Posterior vena cava (tissue), 2 donors: Measurements from ENCODE around the gene RNF166. TPM values are rescaled to one million over a fixed set of nuclear protein-coding genes. Genes with fewer than 3 reads are reported as not detected.

Experiments
- DNase-seq: peaks from one replicate; pipeline ENCODE4 v3.0.0-alpha.2; 2020; ENCODE audit warnings: low spot score
- intact Hi-C, 2 donors: fragments of 100-400 bp; cut with DNase I; formaldehyde crosslinking; loops; one replicate each; pipeline versions ENCODE4 v1.14.1 to v1.14.2; 2022 to 2023
- total RNA-seq, 2 donors: library from RNA; stranded (reverse); fragmentation: NEBNext Ultra II Directional; extraction: Animal tissue kit (Norgen Biotek cat#: 25700); gene quantifications; one replicate each; pipeline ENCODE4 v1.2.1, GENCODE V29; 2021
- donor health status: DM: yes; HTN: yes; CAD: no.
- donor health status: DM: yes; HTN: yes; CAD: no.

RNF166 gene
- total RNA-seq, 2 donors from 2014 or later: 16.8 to 19.0 TPM

DNA sequence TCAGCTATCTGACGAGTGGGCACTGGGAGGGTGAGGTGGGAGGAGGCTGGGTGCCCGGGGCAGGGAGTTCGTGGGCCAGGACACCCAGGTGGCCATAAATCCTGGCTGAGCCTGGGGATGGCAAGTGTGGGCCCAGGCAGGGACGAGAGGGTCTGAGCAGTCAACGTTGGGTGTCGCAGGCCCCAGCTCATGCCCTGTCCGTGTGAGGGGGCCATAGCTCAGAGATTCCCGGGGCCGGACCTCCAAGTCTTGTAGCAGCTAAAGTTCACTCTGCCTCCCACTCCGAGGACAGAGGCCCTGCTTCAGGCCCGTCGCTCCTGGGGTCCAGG is 34.5 kb upstream of the RNF166 start:
- DNase-seq: no peak
- intact Hi-C loops: loop anchor here in 1 of 2 donors (2.0 kb wide), 1 partner anchor 24 kb away; no protein-coding TSS in a partner anchor

DNA sequence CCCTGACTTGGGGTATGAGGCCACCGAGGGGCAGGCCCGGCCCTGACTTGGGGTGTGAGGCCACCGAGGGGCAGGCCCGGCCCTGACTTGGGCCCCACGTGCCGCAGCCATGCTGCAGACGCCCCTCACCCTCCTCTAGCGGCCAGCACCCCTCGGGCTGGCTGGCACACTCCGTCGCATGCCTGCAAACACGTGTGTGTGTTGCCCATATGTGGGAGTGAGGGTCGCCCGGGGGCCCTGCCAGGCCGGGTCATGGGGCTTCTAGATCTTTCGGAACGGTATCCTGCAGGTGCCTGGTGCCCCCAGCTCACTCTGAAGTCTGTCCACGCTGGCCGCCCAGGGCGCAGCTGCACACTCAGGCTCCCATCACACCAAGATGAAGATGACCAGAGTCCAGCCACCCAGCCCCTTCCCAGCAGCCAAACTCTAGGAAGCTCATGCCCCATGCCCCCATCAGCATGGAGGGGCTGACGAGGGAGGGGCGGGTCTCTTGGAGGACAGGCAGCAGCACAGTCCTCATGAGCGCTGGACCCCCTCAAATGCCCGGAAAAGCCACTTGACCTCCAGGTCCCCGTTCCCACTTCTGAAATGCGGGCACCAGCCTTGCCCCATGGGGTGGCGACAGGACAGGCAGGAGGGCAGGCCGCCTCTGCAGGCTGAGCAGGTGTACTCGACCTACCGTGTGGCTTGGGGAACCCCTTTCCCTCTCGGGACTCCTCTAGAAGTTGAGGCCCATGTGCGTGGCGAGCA is 33.9 kb upstream of the RNF166 start:
- no peak for DNase-seq
- intact Hi-C loops: loop anchor here (2.0 to 10.0 kb wide), 3 partner anchors 25 to 425 kb away; partner anchors contain the start of gene PIEZO1 (in 1 of the 2)

DNA sequence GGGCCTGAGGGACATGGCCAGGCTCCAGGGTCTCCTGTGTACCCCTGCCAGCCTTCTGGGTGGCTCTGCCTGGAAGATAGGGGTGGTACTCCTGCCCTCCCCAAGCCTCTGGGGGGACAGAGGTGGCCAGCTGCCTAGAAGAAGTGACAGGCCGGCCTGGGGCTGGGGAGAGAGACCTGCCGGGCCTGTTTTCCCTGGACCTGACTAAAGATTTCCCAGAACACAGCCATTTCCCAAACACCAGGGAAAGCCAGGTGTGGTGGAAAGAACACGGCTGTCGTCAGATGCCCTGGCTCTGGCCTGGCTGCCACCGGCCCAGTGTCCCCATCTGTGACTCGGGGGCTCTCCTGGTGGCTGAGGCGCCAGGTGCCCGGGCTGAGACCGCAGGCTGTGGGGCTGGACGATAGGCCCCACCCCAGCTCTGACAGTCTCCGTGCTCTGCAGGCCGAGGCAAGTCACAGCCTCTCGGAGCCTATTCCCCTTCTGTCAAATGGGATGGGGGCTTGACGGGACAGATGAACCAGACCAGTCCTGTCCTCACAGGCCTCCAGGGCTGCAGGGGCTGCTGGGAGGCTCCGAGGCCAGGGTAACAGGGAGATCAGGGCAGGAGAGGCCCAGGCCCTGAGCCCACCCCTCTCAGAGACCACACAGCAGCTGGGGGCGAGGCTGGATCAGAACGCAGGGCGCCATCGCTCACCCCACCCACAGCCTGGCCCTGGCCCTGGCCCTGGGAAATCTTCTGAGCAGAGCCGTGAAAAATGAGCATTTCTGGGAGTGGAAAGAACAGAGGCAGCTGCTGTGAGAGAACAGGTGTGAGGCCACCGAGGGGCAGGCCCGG is 33.1 kb upstream of the RNF166 start:
- intact Hi-C loops: loop anchor here in 1 of 2 donors (2.0 to 10.0 kb wide), 2 partner anchors 45 to 425 kb away; partner anchors contain the start of gene PIEZO1
- DNase-seq: no peak

DNA sequence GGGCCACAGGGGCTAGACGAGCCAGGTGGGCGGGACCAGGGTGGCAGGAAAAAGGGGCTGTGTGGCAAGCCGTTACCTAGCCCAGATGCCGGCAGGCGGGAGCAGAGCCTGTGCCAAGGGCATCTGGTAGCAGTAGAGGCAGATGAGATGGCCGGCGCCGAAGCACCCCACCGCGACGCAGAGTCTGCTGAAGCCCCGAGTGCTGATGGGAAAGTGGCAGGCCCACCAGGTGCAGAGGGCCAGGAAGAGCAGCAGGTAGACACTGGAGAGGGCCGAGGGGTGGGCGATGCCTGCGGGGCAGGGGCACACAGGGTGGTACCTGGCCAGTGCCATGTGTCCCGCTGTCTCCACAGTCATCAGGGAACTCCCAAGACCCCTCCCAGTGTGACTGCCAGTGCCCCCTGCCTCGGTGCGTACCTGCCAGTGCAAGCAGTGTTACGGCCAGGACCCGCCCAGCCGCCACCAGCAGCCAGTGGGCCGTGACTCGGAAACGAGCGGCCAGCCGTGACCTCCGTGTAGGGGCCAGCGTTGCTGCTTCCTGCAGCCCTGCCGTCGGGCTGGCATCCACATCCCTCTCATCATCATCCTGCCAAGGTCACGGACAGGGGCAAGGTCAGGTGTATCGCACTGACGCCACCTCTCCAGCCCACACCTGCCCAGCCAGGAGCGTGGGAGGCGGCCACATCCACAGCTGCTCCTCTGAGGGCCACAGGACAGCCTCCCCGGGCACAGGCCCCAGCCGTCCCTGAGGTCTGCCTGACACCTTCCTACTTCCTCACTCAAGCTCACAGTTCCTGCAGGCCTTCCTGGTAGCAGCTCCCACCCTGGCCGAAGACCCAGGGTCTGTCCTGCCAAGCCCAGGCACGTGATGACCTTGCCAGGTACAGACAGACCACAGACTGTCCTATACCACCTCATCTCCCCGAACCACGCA is 32.2 kb upstream of the RNF166 start:
- intact Hi-C loops: loop anchor here in 1 of 2 donors (2.0 to 10.0 kb wide), 2 partner anchors 46 to 426 kb away; partner anchors contain the start of gene PIEZO1

DNA sequence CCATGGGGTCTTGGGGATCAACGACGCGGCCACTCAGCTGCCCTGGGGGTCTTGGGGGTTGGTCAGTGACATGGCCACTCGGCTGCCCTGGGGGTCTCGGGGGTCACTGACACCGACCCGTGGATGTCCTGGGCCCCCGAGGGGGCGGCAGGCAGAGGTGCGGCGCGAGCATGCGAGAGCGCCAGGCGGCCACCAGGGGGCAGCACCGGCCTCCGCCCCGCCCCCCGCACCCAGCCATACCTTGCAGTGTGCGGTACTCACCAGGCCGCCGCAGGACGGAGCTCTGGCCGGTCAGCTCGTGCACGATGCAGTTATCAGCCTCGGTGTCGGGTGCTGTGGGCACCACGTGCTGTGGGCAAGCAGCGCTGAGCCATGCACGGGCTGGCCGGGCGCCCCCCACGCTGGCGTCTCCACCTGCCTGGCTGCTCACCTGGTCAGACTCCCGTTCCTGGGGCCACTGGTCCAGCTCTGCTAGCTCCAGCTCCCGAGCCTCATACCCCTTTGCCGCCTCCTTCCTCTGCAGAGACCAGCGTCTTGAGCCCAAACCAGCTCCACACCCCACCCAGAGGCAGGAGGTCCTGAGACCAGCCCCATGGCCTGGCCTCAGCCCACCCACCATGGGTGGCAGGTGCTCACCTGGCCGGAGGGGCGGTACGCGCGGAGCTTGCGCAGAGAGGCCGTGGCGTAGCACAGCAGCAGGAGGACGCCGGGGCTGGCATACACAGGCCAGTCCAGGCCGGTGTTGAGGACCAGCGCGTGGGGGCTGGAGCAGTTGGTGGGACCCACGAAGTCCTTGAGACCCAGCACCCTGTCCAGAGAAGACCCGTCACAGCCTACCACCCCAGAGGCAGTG is 31.3 kb upstream of the RNF166 start:
- intact Hi-C loops: loop anchor here (2.0 to 10.0 kb wide), 3 partner anchors 47 to 427 kb away; partner anchors contain the start of gene PIEZO1 (in 1 of the 2)
- DNase-seq: peak; percentile 92

More for the DNA sequence above, 32.2 kb upstream of the RNF166 start:
- no peak for DNase-seq

DNA sequence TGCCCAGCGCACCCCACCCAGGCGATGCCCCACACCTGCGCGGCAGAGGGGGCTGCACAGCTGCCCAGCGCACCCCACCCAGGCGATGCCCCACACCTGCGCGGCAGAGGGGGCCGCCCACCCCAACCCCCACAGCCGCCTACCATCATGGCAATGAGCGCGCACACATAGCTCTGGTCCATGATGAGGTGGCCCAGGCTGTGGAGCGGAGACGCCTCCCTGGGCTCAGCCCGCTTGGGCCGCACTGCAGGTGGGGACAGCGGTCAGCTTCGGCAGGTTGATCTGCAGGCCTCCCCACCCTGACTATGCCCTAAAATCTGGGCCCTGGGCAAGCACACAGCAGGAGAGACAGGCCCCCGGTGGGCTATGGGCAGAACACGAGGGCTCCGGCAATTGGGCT is 30.3 kb upstream of the RNF166 start:
- no peak for DNase-seq
- intact Hi-C loops: loop anchor here (2.0 to 10.0 kb wide), 2 partner anchors 50 to 428 kb away; no protein-coding TSS in a partner anchor

DNA sequence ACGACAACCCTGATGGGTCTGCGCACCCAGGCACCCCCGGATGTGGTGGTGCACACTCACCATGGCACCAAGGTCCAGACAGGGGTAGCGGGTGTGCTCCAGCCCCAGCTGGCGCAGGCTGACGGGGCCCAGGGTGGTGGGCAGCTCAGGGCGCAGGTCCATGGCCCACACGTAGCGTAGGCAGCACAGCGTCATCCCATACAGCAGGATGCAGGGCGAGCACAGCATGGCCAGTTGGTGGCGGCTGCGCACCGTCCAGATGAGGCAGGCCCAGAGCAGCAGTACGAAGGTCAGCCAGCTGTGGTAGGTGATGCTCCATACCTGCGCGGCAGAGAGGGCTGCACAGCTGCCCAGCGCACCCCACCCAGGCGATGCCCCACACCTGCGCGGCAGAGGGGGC is 29.9 kb upstream of the RNF166 start:
- no peak for DNase-seq
- intact Hi-C loops: loop anchor here (2.0 to 10.0 kb wide), 2 partner anchors 51 to 429 kb away; no protein-coding TSS in a partner anchor

DNA sequence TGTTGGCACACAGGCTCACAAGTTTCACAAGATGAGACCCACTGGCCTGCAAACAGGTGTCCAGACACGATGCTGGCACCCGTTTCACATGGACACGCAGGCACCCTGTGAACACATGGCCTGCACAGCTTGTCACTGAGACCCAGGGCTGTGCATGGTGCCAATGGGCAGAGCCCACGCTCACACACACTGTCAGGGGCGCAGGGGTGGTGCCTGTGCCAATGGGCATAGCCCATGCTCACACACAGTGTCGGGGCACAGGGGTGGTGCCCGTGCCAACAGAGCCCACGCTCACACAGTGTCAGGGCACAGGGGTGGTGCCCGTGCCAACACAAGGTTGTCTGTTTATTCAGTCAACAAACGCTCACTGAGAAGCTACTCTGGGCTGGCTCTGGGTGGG is 29.4 kb upstream of the RNF166 start:
- intact Hi-C loops: loop anchor here (2.0 to 10.0 kb wide), 2 partner anchors 51 to 429 kb away; no protein-coding TSS in a partner anchor
- DNase-seq: no peak

DNA sequence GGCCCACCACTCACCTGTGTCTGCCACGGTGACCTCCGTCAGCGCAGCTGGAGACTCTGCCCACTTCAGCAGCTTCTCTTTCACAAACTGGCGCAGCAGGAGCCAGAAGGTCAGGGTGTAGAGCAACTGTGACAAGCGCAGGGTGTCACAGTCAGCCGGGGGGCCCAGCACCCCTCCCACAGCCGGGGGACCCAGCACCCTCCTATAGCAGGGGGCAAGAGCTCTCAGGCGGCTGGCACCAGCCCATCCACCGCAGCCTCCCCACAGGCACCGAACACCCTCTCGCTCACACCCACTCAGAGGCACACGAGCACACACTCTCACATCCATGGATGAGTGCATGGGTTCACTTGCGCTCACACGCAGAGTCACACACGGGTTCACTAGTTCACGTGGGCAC is 28.9 kb upstream of the RNF166 start:
- intact Hi-C loops: loop anchor here in 1 of 2 donors (10.0 kb wide), 1 partner anchor 430 kb away; no protein-coding TSS in a partner anchor
- DNase-seq: no peak

DNA sequence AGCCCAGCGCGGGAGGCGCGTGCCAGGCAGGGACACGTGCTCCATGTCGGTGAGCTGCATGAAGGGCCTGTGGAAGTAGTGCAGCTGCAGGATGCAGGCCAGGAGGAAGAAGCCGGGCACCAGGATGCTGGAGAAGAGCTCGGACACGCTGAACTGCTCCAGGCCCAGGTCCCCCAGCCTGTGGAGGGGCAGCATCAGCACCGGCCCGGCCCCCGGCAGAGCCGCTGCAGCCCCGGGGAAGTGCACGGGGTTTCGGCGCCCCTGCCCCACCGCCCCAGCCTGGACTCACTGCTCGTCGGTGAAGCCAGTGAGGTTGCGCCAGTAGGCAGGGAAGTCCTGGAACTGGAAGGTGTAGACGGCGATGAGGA is 28.1 kb upstream of the RNF166 start:
- no peak for DNase-seq
- intact Hi-C loops: loop anchor here in 1 of 2 donors (10.0 kb wide), 1 partner anchor 430 kb away; no protein-coding TSS in a partner anchor

DNA sequence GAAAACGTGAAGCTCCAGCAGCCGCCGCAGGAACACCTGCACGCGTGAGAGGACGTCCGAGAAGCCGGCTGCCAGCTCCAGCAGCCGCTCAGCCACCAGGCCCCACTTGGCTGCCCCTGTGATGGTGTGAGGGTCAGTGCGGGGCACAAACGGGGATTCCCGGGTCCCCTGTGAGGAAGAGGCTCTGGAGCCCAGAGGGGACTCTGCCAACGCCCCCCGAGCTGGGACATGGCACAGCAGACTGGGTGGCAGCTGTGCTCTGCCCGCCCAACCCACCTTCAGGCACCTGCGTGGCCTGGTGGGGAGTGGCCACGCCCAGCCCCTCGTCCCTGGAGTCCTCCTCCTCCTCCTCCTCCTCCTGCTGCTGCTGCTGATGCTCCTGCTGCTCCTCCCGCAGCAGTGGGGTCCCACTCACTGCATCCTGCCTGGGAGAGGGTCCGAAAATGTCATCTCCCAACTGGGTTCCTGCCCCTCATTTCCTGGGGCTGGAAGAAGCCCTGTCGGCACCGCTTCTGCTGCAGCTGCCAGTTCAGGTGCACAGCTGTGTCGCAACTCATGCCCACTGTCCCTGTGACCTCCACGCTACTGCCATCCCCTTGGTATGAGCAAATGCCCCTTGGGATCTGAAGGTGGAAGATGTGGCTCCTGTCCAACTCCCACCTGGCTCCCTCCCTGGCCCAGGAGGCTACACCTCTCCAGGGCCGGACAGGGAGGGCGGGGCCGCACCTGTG is 27.6 kb upstream of the RNF166 start:
- intact Hi-C loops: loop anchor here in 1 of 2 donors (10.0 kb wide), 1 partner anchor 431 kb away; no protein-coding TSS in a partner anchor
- DNase-seq: no peak

DNA sequence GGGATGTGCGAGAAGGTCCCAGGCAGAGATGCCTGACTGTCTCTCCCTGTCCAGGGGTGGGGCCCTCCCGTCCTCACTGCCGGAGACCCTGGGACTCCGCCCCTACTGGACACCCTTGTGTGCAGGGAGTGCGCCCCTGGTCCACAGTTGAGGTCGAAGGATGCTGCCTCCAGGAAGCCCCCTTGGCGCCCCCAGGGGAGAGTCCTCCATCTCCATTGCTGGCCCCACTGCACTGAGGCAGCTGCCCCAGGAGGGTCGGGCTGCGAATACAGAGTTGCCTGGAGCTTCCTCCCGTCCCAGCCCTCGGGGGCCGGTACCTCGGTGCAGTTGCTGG is 26.7 kb upstream of the RNF166 start:
- intact Hi-C loops: loop anchor here in 1 of 2 donors (10.0 kb wide), 1 partner anchor 432 kb away; no protein-coding TSS in a partner anchor
- DNase-seq: no peak

DNA sequence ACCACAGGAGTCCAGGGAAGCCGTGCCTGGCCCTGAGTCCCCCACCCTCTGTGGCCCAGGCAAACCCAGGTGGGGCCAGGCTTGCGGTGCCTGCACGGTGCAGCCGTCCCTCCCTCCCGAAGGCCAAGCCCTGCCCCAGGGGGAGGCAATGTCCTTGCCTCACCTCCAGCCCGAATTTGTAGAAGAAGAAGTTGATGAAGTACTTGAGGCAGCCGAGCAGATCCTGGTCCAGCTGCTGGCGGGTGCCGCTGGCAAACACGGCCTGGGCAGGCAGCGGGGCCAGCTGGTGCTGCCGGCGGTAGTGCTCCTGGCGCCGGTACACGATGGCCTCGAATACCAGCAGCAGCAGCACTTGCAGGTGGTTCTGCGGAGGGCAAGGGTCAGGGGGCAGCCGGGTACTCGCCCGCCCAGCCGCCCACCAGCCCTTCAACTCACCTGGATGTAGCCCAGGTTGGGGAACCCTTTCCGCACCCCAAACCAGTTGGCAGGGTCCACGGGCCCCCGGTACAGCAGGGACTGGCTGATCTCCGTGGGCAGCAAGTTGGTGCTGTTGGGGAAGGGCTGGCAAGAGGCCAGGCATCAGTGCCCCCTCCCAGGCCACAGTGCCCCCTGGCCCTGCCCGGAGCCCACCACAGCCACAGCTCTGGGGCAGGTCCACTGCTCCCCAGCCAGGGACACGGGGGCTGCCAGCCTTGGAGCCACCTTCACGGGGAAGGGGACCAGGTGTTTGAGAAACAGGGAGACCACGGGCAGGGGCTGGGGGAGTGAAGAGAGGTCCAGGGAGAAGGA is 26.2 kb upstream of the RNF166 start:
- intact Hi-C loops: loop anchor here in 1 of 2 donors (10.0 kb wide), 1 partner anchor 432 kb away; no protein-coding TSS in a partner anchor
- no peak for DNase-seq

DNA sequence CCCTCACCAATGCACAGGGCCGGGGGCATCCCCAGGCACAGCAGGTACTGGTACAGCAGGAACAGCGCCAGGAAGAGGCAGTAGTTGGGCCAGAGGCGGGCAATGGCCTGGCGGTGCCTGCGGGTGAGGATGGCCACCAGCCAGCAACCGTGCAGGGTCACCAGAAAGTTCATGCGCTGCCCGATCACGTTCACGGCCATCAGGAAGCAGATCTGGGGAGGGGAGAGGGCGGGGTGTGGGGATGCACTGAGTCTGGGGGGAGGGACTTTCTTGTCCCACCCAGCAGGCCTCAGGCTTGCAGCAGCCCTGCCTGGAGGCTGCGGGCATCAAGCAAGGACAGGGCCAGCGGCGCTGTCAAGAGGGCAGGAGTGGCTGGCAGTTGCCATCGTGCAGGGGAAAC is 25.5 kb upstream of the RNF166 start:
- no peak for DNase-seq
- intact Hi-C loops: loop anchor here in 1 of 2 donors (10.0 kb wide), 1 partner anchor 433 kb away; no protein-coding TSS in a partner anchor

DNA sequence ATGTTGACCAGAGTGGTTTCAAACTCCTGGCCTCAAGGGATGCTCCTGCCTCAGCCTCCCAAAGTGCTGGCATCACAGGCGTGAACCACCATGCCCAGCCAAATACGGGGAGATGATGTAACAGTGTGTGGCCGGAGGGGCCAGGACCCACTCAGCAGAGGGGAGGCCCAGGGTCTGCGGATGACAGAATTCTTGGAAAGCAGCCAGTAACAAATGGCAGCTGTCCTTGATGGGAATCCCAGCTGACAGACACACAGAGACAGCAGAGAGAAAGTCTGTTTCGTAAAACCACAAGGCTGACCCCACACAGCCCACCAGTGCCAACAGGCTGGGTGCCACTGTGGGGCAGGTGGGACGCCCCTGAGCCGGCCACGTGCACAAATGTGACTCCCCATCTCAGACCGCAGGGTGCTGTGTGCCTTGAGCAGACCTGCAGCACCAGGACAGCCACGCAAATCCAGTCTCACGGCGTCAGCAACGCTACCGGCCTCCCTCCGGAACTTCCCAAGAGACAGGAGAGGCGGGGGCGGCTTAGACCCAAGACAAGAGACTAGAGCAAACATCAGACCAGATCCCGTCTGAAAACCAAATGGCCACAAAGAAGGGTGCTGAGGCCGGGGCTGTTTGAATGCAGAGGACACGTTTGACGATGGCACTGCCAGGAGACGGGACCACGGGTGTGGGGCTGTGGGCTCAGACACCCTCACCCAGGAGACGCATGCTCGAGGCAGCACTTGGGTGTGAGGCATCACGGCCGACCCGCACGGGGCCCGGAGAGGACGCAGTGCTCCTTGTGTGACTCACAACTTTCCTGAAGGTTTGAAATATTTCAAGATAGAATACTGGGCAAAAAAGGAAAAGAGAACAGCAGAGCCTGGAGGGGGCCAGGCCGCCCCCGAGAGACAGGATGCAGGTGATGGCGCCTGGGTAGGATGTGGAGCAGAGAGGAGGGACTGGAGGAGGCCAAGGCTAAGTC is 24.7 kb upstream of the RNF166 start:
- DNase-seq: no peak

More for the DNA sequence above, 24.7 kb upstream of the RNF166 start:
- intact Hi-C loops: loop anchor here in 1 of 2 donors (10.0 kb wide), 1 partner anchor 434 kb away; no protein-coding TSS in a partner anchor
